ENCODE measurements around the gene SMARCC2.

SMARCC2 gene

DNA sequence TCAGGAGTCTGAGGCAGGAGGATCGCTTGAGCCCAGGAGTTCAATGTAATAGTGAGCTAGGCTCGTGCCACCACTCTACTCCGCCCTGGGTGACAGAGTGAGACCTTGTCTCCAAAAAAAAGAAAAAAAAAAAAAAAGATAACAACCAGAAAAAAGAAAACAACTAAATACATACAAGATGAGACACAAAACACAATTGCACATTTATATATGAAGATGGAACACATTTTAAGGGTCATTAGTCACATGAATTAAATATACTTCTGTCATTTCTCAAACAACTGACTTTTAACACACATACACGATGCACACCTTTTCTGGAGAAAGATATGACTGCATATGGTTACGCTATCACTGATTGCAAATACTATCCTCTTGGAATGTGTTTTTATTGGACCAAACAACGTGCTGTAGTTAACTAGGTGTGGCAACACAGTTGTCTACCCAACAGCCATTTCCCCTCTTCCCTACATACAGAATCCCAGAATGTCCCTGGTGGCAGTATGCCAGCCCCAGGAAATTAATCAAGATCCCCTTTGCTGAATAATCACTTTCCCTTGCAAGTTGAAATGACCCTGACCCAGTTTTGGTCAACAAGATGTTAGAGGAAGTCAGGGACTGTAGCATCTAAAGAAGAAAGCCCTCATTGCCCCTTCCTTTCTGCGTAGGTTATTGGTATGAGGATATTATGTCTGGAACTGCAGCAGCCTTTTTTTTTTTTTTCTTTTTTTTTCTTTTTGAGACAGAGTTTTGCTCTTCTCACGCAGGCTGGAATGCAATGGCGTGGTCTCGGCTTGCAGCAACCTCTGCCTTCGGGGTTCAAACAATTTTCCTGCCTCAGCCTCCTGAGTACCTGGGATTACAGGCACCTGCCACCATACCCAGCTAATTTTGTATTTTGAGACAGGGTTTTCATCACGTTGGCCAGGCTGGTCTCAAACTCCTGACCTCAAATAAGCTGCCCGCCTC, 42.5 kb downstream of the SMARCC2 start:
- no peaks in the 10 kb centered on the region for H3K27me3 ChIP-seq (ENCODE audit: low read depth, low read length)
- H2AFZ ChIP-seq (ENCODE audit: low read depth, low read length) = no peak overlapping the region
- no peak overlapping the region for H3K4me2 ChIP-seq (ENCODE audit: low read length)
- no peaks in the 10 kb centered on the region for H4K20me1 ChIP-seq (ENCODE audit: insufficient read depth, low read length)
- TF ChIP-seq, protein P1, sequence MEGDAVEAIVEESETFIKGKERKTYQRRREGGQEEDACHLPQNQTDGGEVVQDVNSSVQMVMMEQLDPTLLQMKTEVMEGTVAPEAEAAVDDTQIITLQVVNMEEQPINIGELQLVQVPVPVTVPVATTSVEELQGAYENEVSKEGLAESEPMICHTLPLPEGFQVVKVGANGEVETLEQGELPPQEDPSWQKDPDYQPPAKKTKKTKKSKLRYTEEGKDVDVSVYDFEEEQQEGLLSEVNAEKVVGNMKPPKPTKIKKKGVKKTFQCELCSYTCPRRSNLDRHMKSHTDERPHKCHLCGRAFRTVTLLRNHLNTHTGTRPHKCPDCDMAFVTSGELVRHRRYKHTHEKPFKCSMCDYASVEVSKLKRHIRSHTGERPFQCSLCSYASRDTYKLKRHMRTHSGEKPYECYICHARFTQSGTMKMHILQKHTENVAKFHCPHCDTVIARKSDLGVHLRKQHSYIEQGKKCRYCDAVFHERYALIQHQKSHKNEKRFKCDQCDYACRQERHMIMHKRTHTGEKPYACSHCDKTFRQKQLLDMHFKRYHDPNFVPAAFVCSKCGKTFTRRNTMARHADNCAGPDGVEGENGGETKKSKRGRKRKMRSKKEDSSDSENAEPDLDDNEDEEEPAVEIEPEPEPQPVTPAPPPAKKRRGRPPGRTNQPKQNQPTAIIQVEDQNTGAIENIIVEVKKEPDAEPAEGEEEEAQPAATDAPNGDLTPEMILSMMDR (IDR thresholded peaks at IDR 0.05; ENCODE audit: low read depth, low read length) = no peak
- no peak for TF ChIP-seq EZH2phosphoT487 (IDR thresholded peaks at IDR 0.05; ENCODE audit: low read depth)
- peaks cover 33% of the 10 kb centered on the region for H3K36me3 ChIP-seq (replicated peaks; ENCODE audit: low read depth, low read length)
- H3K79me2 ChIP-seq (ENCODE audit: low read length) = peaks cover 4% of the 10 kb centered on the region; the same call in 1 of the 2 replicates
- H3K9me3 ChIP-seq (ENCODE audit: insufficient read depth, low read length) = no peaks in the 10 kb centered on the region
- H3K9ac ChIP-seq (ENCODE audit: low read length) = no peak overlapping the region
- peaks cover 3% of the 10 kb centered on the region; the same call in 1 of the 2 replicates for H3K4me1 ChIP-seq (ENCODE audit: low read length)
- H3K27ac ChIP-seq (ENCODE audit: low read length) = no peak overlapping the region
- H3K4me3 ChIP-seq (ENCODE audit: low read length) = no peak overlapping the region

DNA sequence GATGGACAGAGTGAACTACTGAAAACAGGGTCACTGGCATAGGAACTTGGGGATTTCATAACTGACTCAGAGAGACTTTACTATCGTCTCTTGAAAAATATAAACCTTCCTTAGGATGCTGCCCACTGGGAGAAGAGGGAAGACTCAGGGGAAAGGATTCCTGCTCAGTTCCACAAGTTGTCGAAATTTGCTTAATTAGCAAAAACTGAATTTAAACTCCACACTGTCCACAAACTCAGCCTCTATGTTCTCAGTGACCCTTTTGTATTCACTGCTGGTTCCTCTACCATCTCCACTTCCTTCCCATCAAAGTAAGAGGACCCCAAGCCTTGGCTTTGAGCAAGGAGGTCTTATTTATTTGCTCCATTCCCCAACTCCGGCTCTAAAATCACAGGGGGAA, 44.1 kb downstream of the SMARCC2 start:
- no peak for TF ChIP-seq EZH2phosphoT487 (IDR thresholded peaks at IDR 0.05; ENCODE audit: low read depth)
- TF ChIP-seq, protein P1 (IDR thresholded peaks at IDR 0.05; ENCODE audit: low read depth, low read length) = no peak
- Histone ChIP-seq H4K20me1 (ENCODE audit: insufficient read depth, low read length) (no peaks in the 10 kb centered on the region), H3K79me2 (ENCODE audit: low read length) (no peaks in the 10 kb centered on the region), H3K36me3 (replicated peaks; ENCODE audit: low read depth, low read length) (peaks cover 41% of the 10 kb centered on the region), H3K4me2 (ENCODE audit: low read length) (no peak overlapping the region), H3K27ac (ENCODE audit: low read length) (no peak overlapping the region), H3K9me3 (ENCODE audit: insufficient read depth, low read length) (no peaks in the 10 kb centered on the region), H3K4me3 (ENCODE audit: low read length) (no peak overlapping the region), H2AFZ (ENCODE audit: low read depth, low read length) (no peak overlapping the region), H3K27me3 (ENCODE audit: low read depth, low read length) (no peaks in the 10 kb centered on the region), H3K9ac (ENCODE audit: low read length) (no peak overlapping the region), H3K4me1 (ENCODE audit: low read length) (no peaks in the 10 kb centered on the region)

DNA sequence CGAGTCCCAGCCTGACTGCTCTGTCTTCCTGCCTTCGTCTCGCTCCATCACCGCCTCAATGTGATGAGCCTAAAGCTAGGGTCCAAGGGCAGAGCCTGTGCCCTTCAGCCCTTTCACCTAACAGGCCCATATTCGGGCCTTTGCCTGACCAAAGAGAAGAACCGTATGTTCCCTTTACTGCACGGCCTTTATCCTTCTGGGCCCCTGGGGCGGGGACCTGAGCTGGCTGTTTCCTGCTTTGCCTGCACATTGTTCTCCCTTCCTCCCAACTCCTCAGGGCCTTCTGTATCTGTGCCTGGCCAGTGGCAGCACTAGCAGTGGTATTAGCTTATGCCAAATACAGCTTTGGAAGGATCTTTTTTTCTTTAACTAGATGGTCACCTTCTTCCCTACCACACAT, 45.4 kb downstream of the SMARCC2 start:
- H3K9ac ChIP-seq (ENCODE audit: low read length) = no peak overlapping the region
- no peaks in the 10 kb centered on the region for H3K9me3 ChIP-seq (ENCODE audit: insufficient read depth, low read length)
- H3K27me3 ChIP-seq (ENCODE audit: low read depth, low read length) = no peaks in the 10 kb centered on the region
- peaks cover 45% of the 10 kb centered on the region for H3K36me3 ChIP-seq (replicated peaks; ENCODE audit: low read depth, low read length)
- no peaks in the 10 kb centered on the region for H4K20me1 ChIP-seq (ENCODE audit: insufficient read depth, low read length)
- no peak overlapping the region for H3K4me2 ChIP-seq (ENCODE audit: low read length)
- no peaks in the 10 kb centered on the region for H3K79me2 ChIP-seq (ENCODE audit: low read length)
- no peak for TF ChIP-seq EZH2phosphoT487 (IDR thresholded peaks at IDR 0.05; ENCODE audit: low read depth)
- TF ChIP-seq, protein P1 (IDR thresholded peaks at IDR 0.05; ENCODE audit: low read depth, low read length) = no peak
- H2AFZ ChIP-seq (ENCODE audit: low read depth, low read length) = no peak overlapping the region
- H3K4me1 ChIP-seq (ENCODE audit: low read length) = no peaks in the 10 kb centered on the region
- H3K4me3 ChIP-seq (ENCODE audit: low read length) = no peak overlapping the region
- no peak overlapping the region for H3K27ac ChIP-seq (ENCODE audit: low read length)

DNA sequence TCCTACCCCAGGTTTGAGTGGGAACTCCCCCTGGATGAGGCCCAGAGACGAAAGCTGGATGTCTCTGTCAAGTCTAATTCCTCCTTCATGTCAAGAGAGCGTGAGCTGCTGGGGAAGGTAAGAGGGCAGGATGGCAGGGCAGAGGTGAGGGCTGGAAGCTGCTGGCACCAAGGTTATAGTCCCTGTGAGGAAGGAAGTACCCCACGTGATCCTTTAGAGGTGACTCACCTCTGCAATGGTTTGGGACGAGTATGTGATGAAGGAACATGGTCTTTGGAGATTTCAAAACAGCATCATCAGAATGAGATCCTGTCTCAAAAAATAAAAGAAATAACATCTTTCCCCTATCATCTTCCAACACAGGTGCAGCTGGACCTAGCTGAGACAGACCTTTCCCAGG, 46.1 kb downstream of the SMARCC2 start:
- H4K20me1 ChIP-seq (ENCODE audit: insufficient read depth, low read length) = no peaks in the 10 kb centered on the region
- no peaks in the 10 kb centered on the region for H3K4me1 ChIP-seq (ENCODE audit: low read length)
- no peak for TF ChIP-seq EZH2phosphoT487 (IDR thresholded peaks at IDR 0.05; ENCODE audit: low read depth)
- TF ChIP-seq, protein P1 (IDR thresholded peaks at IDR 0.05; ENCODE audit: low read depth, low read length) = no peak
- H3K27ac ChIP-seq (ENCODE audit: low read length) = no peak overlapping the region
- H3K9me3 ChIP-seq (ENCODE audit: insufficient read depth, low read length) = no peaks in the 10 kb centered on the region
- no peak overlapping the region for H2AFZ ChIP-seq (ENCODE audit: low read depth, low read length)
- H3K79me2 ChIP-seq (ENCODE audit: low read length) = no peaks in the 10 kb centered on the region
- no peak overlapping the region for H3K9ac ChIP-seq (ENCODE audit: low read length)
- peaks cover 52% of the 10 kb centered on the region for H3K36me3 ChIP-seq (replicated peaks; ENCODE audit: low read depth, low read length)
- no peaks in the 10 kb centered on the region for H3K27me3 ChIP-seq (ENCODE audit: low read depth, low read length)
- H3K4me2 ChIP-seq (ENCODE audit: low read length) = no peak overlapping the region
- H3K4me3 ChIP-seq (ENCODE audit: low read length) = no peak overlapping the region
